B cell (primary cell): Measurements from ENCODE around the gene GPR162. TPM values are rescaled to one million over a fixed set of nuclear protein-coding genes. Genes with fewer than 3 reads are reported as not detected.
A peak's percentile ranks its signal among the peaks of the same experiment; 100 is the strongest.

Experiments
- ATAC-seq: fragments of 200-7000 bp; cut with Tn5 transposase; one replicate; pipeline ENCODE4 v1.10.0; 2021; ENCODE audit warnings: low read depth, mild to moderate bottlenecking, moderate number of reproducible peaks, moderate library complexity
- CTCF ChIA-PET: fragments of 350-600 bp; sonication (Branson Sonifier 250); formaldehyde crosslinking; loops from one replicate; lab custom pipeline; 2021; ENCODE audit warnings: antibody characterized with exemption, inconsistent platforms; lab: Charles Lee
- POLR2A ChIA-PET: fragments of 350-600 bp; sonication (Branson Sonifier 250); formaldehyde crosslinking; loops from one replicate; lab custom pipeline; 2021; ENCODE audit warnings: antibody characterized with exemption; lab: Charles Lee
- DNase-seq: peaks from one replicate; pipeline ENCODE4 v3.0.0; 2013
- H2AFZ ChIP-seq: 2 replicates; pipeline ENCODE4 v1.6.1; 2012; ENCODE audit warnings: mild to moderate bottlenecking, low read depth, low read length; ENCODE audit not compliant: insufficient read depth, poor library complexity, severe bottlenecking
- H3K27ac ChIP-seq, 2 donors: 1 replicate in 1 of 2; 2 replicates in 1 of 2; pipeline ENCODE4 v1.5.1; 2012 to 2013; ENCODE audit warnings: low read length in 2 of 2, mild to moderate bottlenecking in 2 of 2, moderate library complexity in 1 of 2
- H3K27me3 ChIP-seq, 4 experiments: fragments of 200-600 bp in 1 of 4; sonication (generic) in 1 of 4; replicated peaks in 1 of 4; 1 replicate in 2 of 4; 2 replicates in 2 of 4; pipeline versions ENCODE4 v1.6.1 to v1.7.0; 2013 to 2016; ENCODE audit warnings: low read length in 3 of 4, mild to moderate bottlenecking in 2 of 4, mixed read lengths in 1 of 4, moderate library complexity in 1 of 4; ENCODE audit not compliant: insufficient read depth in 4 of 4, control insufficient read depth in 3 of 4; ENCODE audit errors: control extremely low read depth in 1 of 4
- H3K36me3 ChIP-seq, 2 experiments: replicated peaks in 1 of 2; 1 replicate in 1 of 2; 2 replicates in 1 of 2; pipeline versions ENCODE4 v1.6.1 to v1.7.1; 2013; ENCODE audit warnings: low read length in 1 of 2; ENCODE audit not compliant: insufficient read depth in 2 of 2, control insufficient read depth in 1 of 2; ENCODE audit errors: control extremely low read depth in 1 of 2, extremely low read depth in 1 of 2
- H3K4me1 ChIP-seq, 2 donors: fragments of 200-600 bp in 1 of 2; sonication (generic) in 1 of 2; 1 replicate in 1 of 2; 2 replicates in 1 of 2; pipeline versions ENCODE4 v1.5.1 to v1.6.1; 2013 to 2017; ENCODE audit warnings: low read length in 2 of 2; ENCODE audit not compliant: control insufficient read depth in 2 of 2, insufficient read depth in 2 of 2
- H3K4me2 ChIP-seq: replicated peaks from 2 replicates; pipeline ENCODE3; 2012; ENCODE audit warnings: mild to moderate bottlenecking, low read depth, low read length; ENCODE audit not compliant: poor library complexity, severe bottlenecking
- H3K4me3 ChIP-seq, 5 experiments: fragments of 200-600 bp in 1 of 5; sonication (generic) in 1 of 5; 1 replicate in 3 of 5; 2 replicates in 2 of 5; pipeline versions ENCODE4 v1.5.1 to v1.7.0; 2011 to 2016; ENCODE audit warnings: low read length in 4 of 5, mild to moderate bottlenecking in 4 of 5, low read depth in 2 of 5, control low read depth in 1 of 5, moderate library complexity in 1 of 5; ENCODE audit not compliant: insufficient read depth in 1 of 5; ENCODE audit errors: control extremely low read depth in 1 of 5, extremely low read depth in 1 of 5
- H3K79me2 ChIP-seq: fragments of 200-600 bp; sonication (generic); one replicate; pipeline ENCODE4 v1.6.0; 2016; ENCODE audit warnings: low read length; ENCODE audit not compliant: control insufficient read depth, insufficient read depth
- H3K9ac ChIP-seq: fragments of 200-600 bp; sonication (generic); 2 replicates; pipeline ENCODE4 v1.6.1; 2017; ENCODE audit warnings: mild to moderate bottlenecking, low read length, moderate library complexity
- H3K9me3 ChIP-seq, 3 donors: one replicate each; pipeline versions ENCODE4 v1.6.1 to v1.7.1; 2013; ENCODE audit warnings: low read length in 2 of 3; ENCODE audit not compliant: control insufficient read depth in 2 of 3, insufficient read depth in 1 of 3; ENCODE audit errors: control extremely low read depth in 1 of 3
- H4K20me1 ChIP-seq: 2 replicates; pipeline ENCODE4 v1.6.0; 2012; ENCODE audit warnings: mild to moderate bottlenecking, low read length; ENCODE audit not compliant: insufficient read depth, control insufficient read depth, poor library complexity, severe bottlenecking
- H3K27ac Mint-ChIP-seq: one replicate; pipeline ENCODE4 v1.8.0; 2021; ENCODE audit warnings: mixed read lengths
- H3K27me3 Mint-ChIP-seq: one replicate; pipeline ENCODE4 v1.8.0; 2021; ENCODE audit warnings: mixed read lengths
- H3K4me1 Mint-ChIP-seq: one replicate; pipeline ENCODE4 v1.8.0; 2021; ENCODE audit warnings: mixed read lengths
- H3K4me3 Mint-ChIP-seq: one replicate; pipeline ENCODE4 v1.8.0; 2021; ENCODE audit warnings: mixed read lengths
- H3K9me3 Mint-ChIP-seq: one replicate; pipeline ENCODE4 v1.8.0; 2022; ENCODE audit warnings: mixed read lengths; ENCODE audit not compliant: insufficient read depth
- EZH2 ChIP-seq: IDR thresholded peaks from 2 replicates; pipeline ENCODE4 v1.6.1; 2012; ENCODE audit warnings: borderline replicate concordance, low read depth, mild to moderate bottlenecking, moderate library complexity, low read length; ENCODE audit not compliant: insufficient read depth, poor library complexity, severe bottlenecking
- WGBS: methylation state at CpG from one replicate; pipeline ENCODE4 v1.1.5; 2013; ENCODE audit warnings: missing lambda C conversion rate; ENCODE audit not compliant: insufficient coverage; 5-methylcytosine and 5-hydroxymethylcytosine counted together
- intact Hi-C: fragments of 100-400 bp; cut with micrococcal nuclease; formaldehyde crosslinking; loops from one replicate; pipeline ENCODE4 v1.10.0; 2022
- polyA plus RNA-seq: library from polyadenylated mRNA; depleted of rRNA; stranded (reverse); fragments of >200 nt; gene quantifications from 2 replicates; pipeline ENCODE4 v1.2.3, GENCODE V29; 2012
- total RNA-seq, 2 donors: library from RNA; stranded (reverse); fragments of 120-200 nt in 1 of 2; gene quantifications; 1 replicate in 1 of 2; 2 replicates in 1 of 2; pipeline versions ENCODE4 v1.2.3 to v1.2.4, GENCODE V29; 2013 to 2022
- TF ChIP-seq, protein P1 (sequence below): fragments of 200-600 bp; IDR thresholded peaks from one replicate; pipeline ENCODE4 v1.8.0; 2022; ENCODE audit warnings: antibody characterized with exemption, mild to moderate bottlenecking

The GPR162 gene
- total and polyA plus RNA-seq, 2 donors (not counting 1 experiment from before 2014, with no cell fraction given): 0.54 TPM; not detected in 1

DNA sequence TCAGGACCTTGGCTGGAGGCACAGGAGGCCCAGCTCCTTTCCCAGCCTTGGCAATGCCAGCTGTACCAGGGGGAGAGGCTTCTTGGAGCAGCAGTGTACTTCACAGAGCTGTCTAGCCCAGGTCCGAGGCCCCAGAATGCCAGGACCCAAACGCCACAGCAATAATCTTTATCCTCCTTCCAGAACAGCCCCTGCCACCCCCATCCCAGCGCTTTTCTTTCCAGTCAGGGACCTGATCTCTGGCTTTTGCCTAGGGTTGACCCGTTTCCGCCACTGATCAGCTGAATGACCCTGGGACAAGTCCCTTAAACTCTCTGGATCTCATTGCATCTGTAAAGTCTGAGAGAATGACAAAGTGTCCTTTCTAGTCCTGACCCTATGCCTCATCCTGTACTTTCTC lies 44.2 kb upstream of the GPR162 start:
- Histone ChIP-seq H3K4me2 (no peak overlapping the region), H3K4me1 (peaks cover 25 to 30% of the 10 kb centered on the region in 2 donors), H3K36me3 (no peaks in the 10 kb centered on the region), H2AFZ (no peak overlapping the region), H3K27me3 (peaks cover 0 to 55% (median 37%) of the 10 kb centered on the region in 4 experiments), H3K79me2 (no peaks in the 10 kb centered on the region), H3K4me3 (no peak overlapping the region), H3K9ac (no peak overlapping the region), H4K20me1 (no peaks in the 10 kb centered on the region), H3K9me3 (peaks cover 0 to 17% (median 0%) of the 10 kb centered on the region in 3 donors), H3K27ac (no peak overlapping the region)
- Mint-ChIP-seq H3K9me3 (no peaks in the 10 kb centered on the region), H3K27ac (no peak overlapping the region), H3K4me1 (peaks cover 13% of the 10 kb centered on the region), H3K4me3 (no peak overlapping the region), H3K27me3 (peaks cover 50% of the 10 kb centered on the region)
- POLR2A ChIA-PET: interaction anchor here (2.4 kb wide), 1 partner anchor 24 kb away, joined by 11 read pairs; the partner anchor contains the start of gene MLF2
- no peak for TF ChIP-seq EZH2
- TF ChIP-seq, protein P1, sequence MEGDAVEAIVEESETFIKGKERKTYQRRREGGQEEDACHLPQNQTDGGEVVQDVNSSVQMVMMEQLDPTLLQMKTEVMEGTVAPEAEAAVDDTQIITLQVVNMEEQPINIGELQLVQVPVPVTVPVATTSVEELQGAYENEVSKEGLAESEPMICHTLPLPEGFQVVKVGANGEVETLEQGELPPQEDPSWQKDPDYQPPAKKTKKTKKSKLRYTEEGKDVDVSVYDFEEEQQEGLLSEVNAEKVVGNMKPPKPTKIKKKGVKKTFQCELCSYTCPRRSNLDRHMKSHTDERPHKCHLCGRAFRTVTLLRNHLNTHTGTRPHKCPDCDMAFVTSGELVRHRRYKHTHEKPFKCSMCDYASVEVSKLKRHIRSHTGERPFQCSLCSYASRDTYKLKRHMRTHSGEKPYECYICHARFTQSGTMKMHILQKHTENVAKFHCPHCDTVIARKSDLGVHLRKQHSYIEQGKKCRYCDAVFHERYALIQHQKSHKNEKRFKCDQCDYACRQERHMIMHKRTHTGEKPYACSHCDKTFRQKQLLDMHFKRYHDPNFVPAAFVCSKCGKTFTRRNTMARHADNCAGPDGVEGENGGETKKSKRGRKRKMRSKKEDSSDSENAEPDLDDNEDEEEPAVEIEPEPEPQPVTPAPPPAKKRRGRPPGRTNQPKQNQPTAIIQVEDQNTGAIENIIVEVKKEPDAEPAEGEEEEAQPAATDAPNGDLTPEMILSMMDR: no peak
- CTCF ChIA-PET: interaction anchor here (0.9 to 7.8 kb wide), 7 partner anchors 10 to 215 kb away, joined by 3 to 109 read pairs (median 3); partner anchors contain the start of gene MLF2
- DNase-seq (no peak), ATAC-seq (no peak)
- intact Hi-C loops: no loop called here
- WGBS: 91% methylated on average over 5 of the region's 5 CpGs

GRCh38 chr12:6778217-6778573 lies 43.4 kb upstream of the GPR162 start:
- H2AFZ ChIP-seq: peak overlapping the region; percentile 81
- no peaks in the 10 kb centered on the region for H4K20me1 ChIP-seq
- ChIA-PET CTCF (interaction anchor here (0.6 to 7.8 kb wide), 28 partner anchors 8 to 383 kb away, joined by 3 to 109 read pairs (median 4); partner anchors contain the start of genes LPAR5, MLF2, PTMS and ZNF384), POLR2A (interaction anchor here (0.6 to 2.4 kb wide), 4 partner anchors 25 to 364 kb away, joined by 3 to 11 read pairs (median 6); partner anchors contain the start of gene MLF2)
- H3K79me2 ChIP-seq: no peaks in the 10 kb centered on the region
- TF ChIP-seq EZH2: no peak
- TF ChIP-seq, protein P1: no peak
- H3K4me2 ChIP-seq: peak overlapping the region; percentile 79
- Mint-ChIP-seq H3K27me3 (peaks cover 44% of the 10 kb centered on the region), H3K27ac (no peak overlapping the region), H3K4me3 (peak overlapping the region; percentile 85), H3K9me3 (no peaks in the 10 kb centered on the region), H3K4me1 (peaks cover 12% of the 10 kb centered on the region)
- DNase-seq: no peak
- H3K27me3 ChIP-seq: peaks cover 0 to 47% (median 31%) of the 10 kb centered on the region in 4 experiments
- H3K4me1 ChIP-seq: peaks cover 17 to 21% of the 10 kb centered on the region in 2 donors
- H3K9ac ChIP-seq: peak overlapping the region; percentile 58
- H3K27ac ChIP-seq: no peak overlapping the region
- H3K9me3 ChIP-seq: peaks cover 0 to 11% (median 0%) of the 10 kb centered on the region in 3 donors
- intact Hi-C loops: loop anchor here (2.0 kb wide), 1 partner anchor 89 kb away; the partner anchor contains the start of gene ZNF384
- no peak for ATAC-seq
- H3K36me3 ChIP-seq: no peaks in the 10 kb centered on the region
- peak overlapping the region in 3 of 5 experiments; percentile 48 to 56 (median 49) for H3K4me3 ChIP-seq
- 85% methylated on average over 14 of the region's 14 CpGs for WGBS
